ENCODE results near the gene CIB2.

DNA sequence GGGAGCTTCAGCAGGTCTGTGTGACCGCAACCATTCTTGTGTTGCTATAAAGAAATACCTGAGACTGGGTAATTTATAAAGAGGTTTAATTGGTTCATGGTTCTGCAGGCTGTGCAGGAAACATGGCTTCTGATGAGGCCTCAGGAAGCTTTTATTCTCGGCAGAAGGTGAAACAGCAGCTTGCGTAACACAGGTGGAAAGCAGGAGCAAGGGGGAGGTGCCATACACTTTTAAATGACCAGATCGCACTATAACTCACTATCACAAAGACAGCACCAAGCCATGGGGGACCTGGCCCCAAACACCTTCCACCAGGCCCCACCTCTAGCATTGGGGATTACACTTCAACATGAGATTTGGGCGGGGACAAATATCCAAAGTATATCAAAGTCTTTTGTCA, 8.3 kb upstream of the CIB2 start:
- TF ChIP-seq, protein P1, sequence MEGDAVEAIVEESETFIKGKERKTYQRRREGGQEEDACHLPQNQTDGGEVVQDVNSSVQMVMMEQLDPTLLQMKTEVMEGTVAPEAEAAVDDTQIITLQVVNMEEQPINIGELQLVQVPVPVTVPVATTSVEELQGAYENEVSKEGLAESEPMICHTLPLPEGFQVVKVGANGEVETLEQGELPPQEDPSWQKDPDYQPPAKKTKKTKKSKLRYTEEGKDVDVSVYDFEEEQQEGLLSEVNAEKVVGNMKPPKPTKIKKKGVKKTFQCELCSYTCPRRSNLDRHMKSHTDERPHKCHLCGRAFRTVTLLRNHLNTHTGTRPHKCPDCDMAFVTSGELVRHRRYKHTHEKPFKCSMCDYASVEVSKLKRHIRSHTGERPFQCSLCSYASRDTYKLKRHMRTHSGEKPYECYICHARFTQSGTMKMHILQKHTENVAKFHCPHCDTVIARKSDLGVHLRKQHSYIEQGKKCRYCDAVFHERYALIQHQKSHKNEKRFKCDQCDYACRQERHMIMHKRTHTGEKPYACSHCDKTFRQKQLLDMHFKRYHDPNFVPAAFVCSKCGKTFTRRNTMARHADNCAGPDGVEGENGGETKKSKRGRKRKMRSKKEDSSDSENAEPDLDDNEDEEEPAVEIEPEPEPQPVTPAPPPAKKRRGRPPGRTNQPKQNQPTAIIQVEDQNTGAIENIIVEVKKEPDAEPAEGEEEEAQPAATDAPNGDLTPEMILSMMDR (IDR thresholded peaks at IDR 0.05), result no peak
- TF ChIP-seq EP300 (IDR thresholded peaks at IDR 0.05; ENCODE audit: low read depth) (no peak), POLR2AphosphoS5 (IDR thresholded peaks at IDR 0.05) (no peak), POLR2A (IDR thresholded peaks at IDR 0.05) (no peak)

Measured in transverse colon (tissue), 4 donors.